IPS-18c (cell line): ENCODE measurements around the gene PCYT1A.
"Not testable (repeated sequence)": the region's sequence is repeated elsewhere in the genome, so short reads cannot be mapped to it uniquely, and the experiment has no call there.

ENCODE experiments used
- H3K4me3 ChIP-seq: 2 replicates; pipeline ENCODE4 v1.7.0; 2013; ENCODE audit warnings: low read depth, mild to moderate bottlenecking, low read length, moderate library complexity; ENCODE audit not compliant: insufficient read depth
- H3K9me3 ChIP-seq: one replicate; pipeline ENCODE4 v1.6.1; 2013; ENCODE audit warnings: mild to moderate bottlenecking, low read length, moderate library complexity; ENCODE audit not compliant: control insufficient read depth, insufficient read depth

The PCYT1A gene

DNA sequence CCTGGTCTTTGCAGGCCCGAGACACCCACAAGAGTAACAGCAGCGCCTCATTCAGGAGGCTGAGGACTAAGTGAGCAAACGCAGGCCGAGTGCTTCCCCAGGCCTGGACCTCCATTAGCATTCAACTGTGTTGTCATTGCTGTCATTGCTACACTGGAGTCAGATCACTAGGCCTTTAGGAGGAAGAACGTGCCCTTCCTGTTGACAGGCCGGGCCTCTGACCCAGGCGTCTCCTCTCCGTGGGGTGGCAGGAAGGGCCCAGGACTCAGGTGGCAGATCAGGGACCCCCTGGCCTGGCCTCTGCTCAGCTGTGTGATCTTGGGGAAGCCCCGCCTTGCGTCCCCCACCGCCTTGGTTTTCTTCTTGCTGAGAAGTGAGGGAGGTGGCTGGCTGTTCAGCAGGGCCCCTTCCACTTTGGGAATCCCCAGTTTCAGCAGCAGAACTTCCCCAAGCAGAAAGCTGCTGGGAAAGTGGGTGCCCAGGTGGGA lies 95.4 kb downstream of the PCYT1A start:
- H3K9me3 ChIP-seq = no peaks in the 10 kb centered on the region
- no peak overlapping the region for H3K4me3 ChIP-seq

DNA sequence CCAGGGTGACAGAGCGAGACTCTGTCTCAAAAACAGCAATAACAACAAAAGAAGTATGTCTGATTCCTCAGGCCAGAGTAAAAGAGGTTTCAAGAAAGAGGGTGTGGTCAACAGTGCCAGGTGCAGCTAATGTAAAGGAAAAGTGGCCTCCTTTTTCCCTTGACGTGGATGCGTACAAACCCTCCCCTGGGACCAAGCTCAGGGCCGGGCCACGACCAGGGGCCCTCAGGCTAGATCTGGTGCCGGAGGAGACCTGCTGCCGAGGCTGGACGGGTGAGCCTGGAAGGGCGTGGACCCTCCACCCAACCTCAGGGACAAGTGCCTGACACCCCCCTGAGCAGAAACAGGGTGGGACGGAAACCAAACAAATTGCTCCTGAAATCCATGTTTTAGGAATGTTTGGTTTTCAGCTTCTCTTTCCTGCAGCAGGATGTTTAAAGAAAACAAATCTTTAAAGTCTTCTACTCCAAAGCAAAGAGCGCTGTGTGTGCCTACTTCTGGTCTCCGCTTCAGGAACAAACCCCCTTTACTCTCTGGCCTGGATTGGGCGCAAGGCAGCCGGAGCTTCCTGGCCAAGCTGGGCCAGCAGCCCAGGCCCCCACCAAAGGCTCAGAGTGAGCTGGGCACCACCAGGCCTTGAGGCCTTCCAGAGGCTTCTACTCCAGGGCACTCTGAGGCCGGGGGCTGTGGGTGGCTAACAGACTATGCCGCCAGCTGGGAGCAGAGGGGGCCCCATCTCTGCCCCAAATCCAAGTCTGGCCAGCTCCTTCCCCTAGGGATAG lies 97.8 kb downstream of the PCYT1A start:
- Histone ChIP-seq H3K9me3 (no peaks in the 10 kb centered on the region), H3K4me3 (no peak overlapping the region)

DNA sequence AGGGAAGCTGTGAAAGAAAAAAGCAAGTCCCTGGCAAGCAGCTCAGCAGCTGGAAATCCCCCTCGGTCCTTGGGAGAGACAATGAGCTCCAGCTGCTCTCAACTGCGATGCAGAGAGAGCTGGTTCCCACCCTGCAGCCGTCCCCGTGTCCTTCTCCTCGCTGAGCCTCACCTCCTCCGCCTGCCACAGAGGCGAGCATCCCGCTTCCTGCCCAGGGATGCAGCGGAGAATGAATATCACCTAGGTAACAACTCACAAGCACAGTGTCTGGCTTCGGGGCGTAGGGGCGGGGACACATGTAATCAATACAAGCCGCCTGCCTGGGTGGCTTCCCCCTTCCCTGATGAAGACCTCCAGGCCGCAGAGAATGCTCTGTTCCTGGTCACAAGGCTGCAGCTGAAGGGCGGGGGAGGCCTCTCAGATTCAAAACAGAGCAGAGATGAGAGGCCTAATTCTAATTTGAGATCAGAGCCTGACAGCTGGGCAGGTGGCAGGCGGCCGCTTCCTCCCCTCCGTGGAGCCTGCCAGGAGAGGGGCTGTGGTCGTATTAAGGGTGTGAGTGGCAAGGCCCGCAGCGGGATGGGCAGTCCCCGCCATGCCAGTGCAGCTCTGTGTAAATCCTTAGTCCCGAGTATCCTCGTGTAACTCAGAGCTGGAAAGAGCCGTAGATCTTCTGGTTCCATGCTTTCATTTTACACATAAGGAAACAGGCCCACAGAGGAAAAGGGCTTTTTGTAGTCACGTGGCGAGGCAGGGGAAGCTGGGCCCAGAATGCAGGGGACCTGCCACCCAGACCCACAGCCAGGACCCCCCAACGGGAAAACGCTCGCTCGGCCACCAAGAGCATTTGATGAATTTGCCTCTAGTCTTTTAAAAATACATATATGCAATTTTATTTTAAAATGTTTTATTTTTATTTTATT lies 100.6 kb downstream of the PCYT1A start:
- H3K4me3 ChIP-seq = no peak overlapping the region
- no peaks in the 10 kb centered on the region for H3K9me3 ChIP-seq

DNA sequence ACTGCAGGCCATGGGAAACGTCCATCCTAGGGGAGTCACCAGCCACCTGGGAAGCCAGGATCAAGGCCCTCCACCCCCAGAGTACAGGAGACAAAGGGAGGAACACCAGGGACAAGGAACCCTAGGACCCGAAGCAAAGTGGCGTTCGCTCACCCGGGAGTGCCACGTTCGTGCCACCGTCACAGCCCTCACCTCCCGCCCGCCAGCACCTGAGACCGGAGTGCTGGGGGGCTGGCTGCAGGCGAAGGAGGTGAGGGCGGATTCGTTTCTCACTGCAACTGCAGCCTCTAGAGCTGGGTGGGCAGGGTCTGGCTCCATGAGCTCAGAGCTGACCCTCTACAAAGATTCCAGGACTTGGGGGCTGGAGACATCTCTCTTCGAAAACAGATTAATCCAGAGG lies 102.6 kb downstream of the PCYT1A start:
- no peak overlapping the region for H3K4me3 ChIP-seq
- H3K9me3 ChIP-seq = no peaks in the 10 kb centered on the region

DNA sequence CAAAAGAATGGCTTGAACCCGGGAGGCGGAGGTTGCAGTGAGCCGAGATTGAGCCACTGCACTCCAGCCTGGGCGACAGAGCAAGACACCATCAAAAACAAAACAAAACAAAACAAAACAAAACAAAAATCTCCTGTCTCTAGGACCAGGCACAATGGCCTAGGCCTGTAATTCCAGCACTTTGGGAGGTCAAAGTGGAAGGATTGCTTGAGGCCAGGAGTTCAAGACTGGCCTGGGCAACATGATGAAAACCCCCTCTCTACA lies 103.4 kb downstream of the PCYT1A start:
- not testable (repeated sequence) for H3K4me3 ChIP-seq, H3K9me3 ChIP-seq

DNA sequence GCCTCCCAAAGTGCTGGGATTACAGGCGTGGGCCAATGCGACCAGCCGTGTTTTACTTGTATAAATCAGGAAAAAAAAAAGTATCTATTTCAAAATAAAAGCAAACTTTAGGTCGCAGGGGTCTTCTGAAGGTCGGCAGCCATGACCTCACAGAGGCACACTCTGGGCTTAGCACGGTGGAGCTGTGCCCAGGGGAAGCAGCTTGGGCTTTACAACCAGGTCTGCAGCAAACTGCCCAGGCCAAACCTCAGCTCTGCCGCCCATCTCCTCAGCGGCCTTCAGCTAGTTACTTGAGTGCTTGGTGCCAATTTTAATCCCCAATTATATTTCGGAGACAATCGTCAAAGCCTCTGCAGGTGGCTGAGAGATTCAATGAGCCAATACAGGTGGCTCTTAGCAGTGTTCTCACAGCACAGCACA lies 106.4 kb downstream of the PCYT1A start:
- H3K9me3 ChIP-seq = no peaks in the 10 kb centered on the region
- no peak overlapping the region for H3K4me3 ChIP-seq

DNA sequence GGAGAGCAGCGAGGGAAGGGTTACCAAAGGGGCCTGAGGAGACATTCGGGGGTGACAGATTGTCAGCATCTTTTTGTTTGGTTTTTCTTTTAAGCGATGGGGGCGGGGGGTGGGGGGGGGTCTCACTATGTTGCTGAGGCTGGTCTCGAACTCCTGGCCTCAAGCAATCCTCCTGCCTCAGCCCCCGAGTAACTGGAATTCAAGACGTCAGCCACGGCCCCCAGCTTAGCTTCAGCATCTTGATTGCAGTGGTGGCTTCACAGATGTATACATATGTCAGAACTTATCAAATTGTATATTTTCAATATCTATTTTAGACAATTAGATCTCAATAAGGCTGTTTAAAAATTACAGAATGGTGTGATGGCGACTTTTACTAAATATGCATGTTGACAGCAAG lies 107.2 kb downstream of the PCYT1A start:
- no peak overlapping the region for H3K4me3 ChIP-seq
- no peaks in the 10 kb centered on the region for H3K9me3 ChIP-seq
